ENCODE measurements around the gene ISCU.
A peak's percentile ranks its signal among the peaks of the same experiment; 100 is the strongest.
"Not testable (repeated sequence)": the region's sequence is repeated elsewhere in the genome, so short reads cannot be mapped to it uniquely, and the experiment has no call there.

Gene ISCU

GRCh38 chr12:108542320-108542719 lies 20.1 kb upstream of the ISCU start:
- no peak for FAIRE-seq
- no peak for DNase-seq (ENCODE audit: insufficient read length, low spot score)

DNA sequence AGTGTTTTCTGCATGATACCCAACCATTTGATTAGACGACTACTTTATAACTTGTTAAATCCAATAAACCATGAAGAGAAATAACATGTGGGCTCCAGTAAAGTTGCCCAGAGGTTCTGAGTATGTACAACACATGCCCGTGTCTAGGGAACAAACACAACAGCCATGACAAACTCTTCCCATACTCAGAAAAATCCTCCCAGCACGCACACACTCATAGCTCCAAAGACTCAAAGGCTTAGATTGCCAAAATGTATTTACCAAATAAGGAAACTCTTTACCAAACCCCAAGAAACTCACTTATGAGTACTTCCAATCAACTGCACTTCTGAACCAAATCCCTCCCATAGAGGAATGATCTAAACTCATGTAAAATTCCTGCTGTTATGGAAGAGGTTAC lies 18.7 kb upstream of the ISCU start:
- no peak for DNase-seq (ENCODE audit: insufficient read length, low spot score)
- FAIRE-seq, result no peak

- DNase-seq (ENCODE audit: insufficient read length, low spot score) (no peak), FAIRE-seq (no peak)
Measured at GRCh38 chr12:108547686-108548085, 14.7 kb upstream of the ISCU start.

DNA sequence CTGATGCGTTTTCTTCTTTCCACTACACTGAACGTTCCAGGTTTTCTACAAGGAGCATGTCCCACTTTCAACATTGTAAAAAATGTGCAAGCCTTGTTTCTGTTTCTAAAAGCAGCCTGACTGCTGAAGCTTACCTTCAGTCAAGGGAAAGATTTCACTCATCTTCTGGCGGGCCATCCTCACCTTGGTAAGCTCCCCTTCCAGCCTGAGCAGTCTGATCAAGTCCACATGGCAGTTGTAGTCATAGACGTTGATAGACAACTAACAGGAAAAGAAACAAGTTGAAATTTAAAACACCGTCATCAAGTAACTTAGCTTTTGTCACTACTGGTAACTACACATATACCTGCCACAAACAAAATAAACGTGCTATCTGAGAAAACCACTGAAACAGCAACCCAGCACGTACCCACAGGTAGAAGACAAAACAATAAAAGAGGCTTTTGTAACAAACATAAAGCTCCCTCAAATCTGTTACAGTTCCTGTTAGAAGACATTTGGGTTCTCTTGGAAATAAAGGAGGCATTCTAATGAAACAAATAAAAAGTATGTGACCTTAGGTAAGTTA lies 13.4 kb upstream of the ISCU start:
- DNase-seq (ENCODE audit: insufficient read length, low spot score), result no peak
- FAIRE-seq, result no peak

- FAIRE-seq (no peak), DNase-seq (ENCODE audit: insufficient read length, low spot score) (no peak)
Measured at GRCh38 chr12:108551535-108551934, 10.9 kb upstream of the ISCU start.

- FAIRE-seq, result no peak
- DNase-seq (ENCODE audit: insufficient read length, low spot score), result no peak
Measured at GRCh38 chr12:108553799-108554198, 8.6 kb upstream of the ISCU start.

DNA sequence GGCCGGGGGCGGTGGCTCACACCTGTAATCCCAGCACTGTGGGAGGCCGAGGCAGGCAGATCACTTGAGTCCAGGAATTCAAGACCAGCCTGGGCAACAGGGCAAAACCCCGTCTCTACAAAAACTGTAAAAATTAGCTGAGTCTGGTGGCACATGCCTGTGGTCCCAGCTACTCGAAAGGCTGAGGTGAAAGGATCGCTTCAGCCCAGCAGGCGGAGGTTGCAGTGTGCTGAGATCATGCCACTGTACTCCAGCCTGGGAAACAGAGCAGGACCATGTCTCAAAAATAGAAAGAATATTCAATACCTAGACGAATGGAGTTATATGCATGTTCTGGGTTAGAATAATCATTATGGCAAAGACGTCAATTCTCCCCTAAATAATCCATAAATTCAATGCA lies 7.0 kb upstream of the ISCU start:
- FAIRE-seq, result not testable (repeated sequence)

GRCh38 chr12:108559007-108559655 lies 3.3 kb upstream of the ISCU start:
- FAIRE-seq, result no peak
- DNase-seq (ENCODE audit: insufficient read length, low spot score), result no peak

More for the DNA sequence above, 7.0 kb upstream of the ISCU start:
- not testable (repeated sequence) for DNase-seq (ENCODE audit: insufficient read length, low spot score)

- no peak for FAIRE-seq
- DNase-seq (ENCODE audit: insufficient read length, low spot score), result no peak
Measured at GRCh38 chr12:108559748-108560147, 2.6 kb upstream of the ISCU start.

DNA sequence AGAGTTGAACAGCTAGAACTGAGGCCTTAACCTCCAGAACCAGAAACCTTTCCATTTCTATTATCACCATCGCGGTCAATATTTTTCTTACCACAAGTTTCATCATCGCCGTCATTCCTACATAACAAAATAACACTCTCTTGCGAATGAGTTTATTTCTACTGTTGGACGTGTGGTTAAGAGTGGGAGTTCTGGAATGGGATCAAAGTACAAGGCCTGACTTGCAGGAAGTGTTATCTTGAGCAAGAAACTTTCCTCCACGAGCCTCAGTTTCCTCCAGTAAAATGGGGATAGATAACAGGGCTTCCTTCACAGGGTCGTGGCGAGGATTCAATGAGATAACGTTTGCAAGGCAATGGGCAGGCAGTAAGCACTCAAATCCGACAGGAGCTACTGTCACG lies 2.1 kb upstream of the ISCU start:
- FAIRE-seq (no peak), DNase-seq (ENCODE audit: insufficient read length, low spot score) (no peak)

- no peak for FAIRE-seq
- DNase-seq (ENCODE audit: insufficient read length, low spot score), result peak; percentile 83
Measured at GRCh38 chr12:108560752-108561719, 1.4 kb upstream of the ISCU start, which contains the start of gene SART3. TSS of gene SART3 (minus strand) at chr12:108561173. CDS start at chr12:108561154, 19 bp downstream.

DNA sequence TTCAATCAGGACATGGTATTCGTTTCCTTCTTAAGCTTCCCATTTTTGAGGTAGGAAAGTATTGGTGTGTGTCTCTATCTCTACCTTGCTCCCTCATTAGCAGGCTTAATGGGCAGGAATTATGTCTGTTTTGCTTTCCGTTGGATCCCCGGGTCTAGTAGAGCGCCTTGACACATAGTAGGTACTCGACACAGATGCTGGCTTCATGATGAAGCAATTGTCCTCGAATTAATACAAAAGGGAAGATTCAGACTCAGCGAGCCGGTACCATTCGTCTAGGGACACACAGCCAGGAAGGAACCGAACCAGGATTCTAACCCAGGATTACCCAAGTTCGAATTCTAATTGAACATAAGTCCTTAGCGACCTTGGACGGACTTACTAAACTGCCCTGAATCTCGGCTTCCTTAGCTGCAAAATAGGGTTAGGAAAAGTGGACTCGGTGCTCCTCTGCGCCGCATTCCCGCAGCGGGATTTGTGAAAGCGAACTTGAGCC lies 496 bp upstream of the ISCU start:
- DNase-seq (ENCODE audit: insufficient read length, low spot score), result no peak
- FAIRE-seq, result no peak

- no peak for FAIRE-seq
Measured at GRCh38 chr12:108563136-108563803, 874 bp downstream of the ISCU start.

GRCh38 chr12:108563804-108564151 lies 1.4 kb downstream of the ISCU start:
- FAIRE-seq (no peak), DNase-seq (ENCODE audit: insufficient read length, low spot score) (no peak)

More at GRCh38 chr12:108563136-108563803, 874 bp downstream of the ISCU start:
- peak; percentile 85 for DNase-seq (ENCODE audit: insufficient read length, low spot score)

GRCh38 chr12:108564724-108565123 lies 2.3 kb downstream of the ISCU start:
- FAIRE-seq (no peak), DNase-seq (ENCODE audit: insufficient read length, low spot score) (no peak)

DNA sequence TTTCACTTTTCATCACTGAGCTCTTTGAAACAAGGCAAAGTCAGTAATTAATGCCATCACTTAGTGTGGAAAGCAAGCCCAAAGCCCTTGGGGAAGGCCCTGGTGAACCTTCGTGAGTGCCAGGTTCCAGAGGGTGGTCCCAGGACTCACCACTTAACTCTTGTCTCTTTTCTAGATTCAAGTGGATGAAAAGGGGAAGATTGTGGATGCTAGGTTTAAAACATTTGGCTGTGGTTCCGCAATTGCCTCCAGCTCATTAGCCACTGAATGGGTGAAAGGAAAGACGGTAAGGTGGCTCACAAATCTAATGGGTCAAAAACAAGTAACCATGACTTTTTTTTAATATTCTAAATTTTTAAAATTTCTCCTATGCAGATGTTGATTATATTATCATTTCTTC lies 2.8 kb downstream of the ISCU start:
- no peak for DNase-seq (ENCODE audit: insufficient read length, low spot score)
- FAIRE-seq, result no peak

DNA sequence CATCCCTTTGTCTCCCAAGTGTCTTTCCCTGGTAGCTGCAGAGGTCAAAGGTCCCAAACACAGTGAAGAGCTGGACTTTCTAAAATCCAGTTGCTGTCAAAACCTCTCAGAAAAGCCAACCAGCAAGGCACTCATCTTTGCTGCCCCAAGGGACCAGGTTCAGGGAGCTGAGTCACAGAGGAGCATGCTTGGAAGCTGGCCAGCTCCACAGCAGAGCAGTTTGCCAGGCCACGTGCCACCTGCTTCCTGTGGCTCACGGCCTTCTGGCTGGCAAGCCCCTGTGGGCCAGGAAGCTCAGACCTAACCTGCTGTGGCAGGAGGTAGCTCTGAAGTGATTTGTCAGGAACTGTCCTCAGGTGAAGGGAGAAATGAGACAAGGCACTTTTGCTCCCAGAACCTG lies 3.6 kb downstream of the ISCU start:
- no peak for DNase-seq (ENCODE audit: insufficient read length, low spot score)
- FAIRE-seq, result no peak

GRCh38 chr12:108566452-108566851 lies 4.1 kb downstream of the ISCU start:
- FAIRE-seq, result no peak
- no peak for DNase-seq (ENCODE audit: insufficient read length, low spot score)

GRCh38 chr12:108567406-108568337 lies 5.3 kb downstream of the ISCU start:
- DNase-seq (ENCODE audit: insufficient read length, low spot score) (no peak), FAIRE-seq (no peak)

All from HTR-8/SVneo (cell line).